ENCODE data around the gene KIRREL3.
A peak's percentile ranks its signal among the peaks of the same experiment; 100 is the strongest.

KIRREL3 gene

GRCh38 chr11:126790550-126791081, 210.0 kb downstream of the KIRREL3 start:
- peak; percentile 41 to 53 for DNase-seq (ENCODE audit: low read depth in 2 of 2)

DNA sequence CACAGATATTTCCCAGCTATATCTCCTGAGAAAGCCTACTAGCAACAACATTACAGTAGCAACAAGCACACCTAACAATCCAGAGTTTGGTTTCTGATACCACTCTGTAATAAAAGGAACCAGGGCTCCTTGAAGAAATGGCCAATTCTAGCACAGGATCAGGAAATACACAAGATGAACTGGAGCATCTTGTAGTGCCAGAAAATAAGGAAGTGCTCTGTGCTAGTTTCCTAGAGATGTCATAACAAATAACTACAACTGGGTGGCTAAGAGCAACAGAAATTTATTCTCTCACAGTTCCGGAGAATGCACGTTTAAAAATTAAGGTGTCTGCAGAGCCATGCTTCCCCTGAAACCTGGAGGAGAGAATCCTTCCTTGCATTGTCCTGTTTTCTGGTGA, 217.8 kb downstream of the KIRREL3 start:
- DNase-seq (ENCODE audit: low read depth in 2 of 2): no peak

DNA sequence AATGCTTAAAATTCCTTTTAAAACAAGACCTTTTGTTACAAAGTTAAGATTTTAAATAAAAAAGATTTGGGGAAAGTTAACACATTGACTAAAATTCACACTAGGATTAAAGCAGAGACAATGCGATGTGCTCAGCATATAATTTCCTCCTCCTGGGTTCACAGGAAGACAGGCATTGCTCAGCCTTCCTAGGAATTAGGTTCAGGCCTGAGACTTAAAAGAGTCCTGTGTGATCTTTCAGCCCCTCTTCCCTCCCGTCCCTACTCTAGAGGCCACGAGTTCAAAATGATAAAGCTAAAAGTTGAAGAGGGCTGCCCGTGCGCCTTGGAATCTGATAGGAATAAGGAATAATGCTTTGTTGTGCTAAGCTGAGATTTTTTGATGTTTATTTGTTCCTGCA, 218.6 kb downstream of the KIRREL3 start:
- DNase-seq (ENCODE audit: low read depth in 2 of 2): no peak

DNA sequence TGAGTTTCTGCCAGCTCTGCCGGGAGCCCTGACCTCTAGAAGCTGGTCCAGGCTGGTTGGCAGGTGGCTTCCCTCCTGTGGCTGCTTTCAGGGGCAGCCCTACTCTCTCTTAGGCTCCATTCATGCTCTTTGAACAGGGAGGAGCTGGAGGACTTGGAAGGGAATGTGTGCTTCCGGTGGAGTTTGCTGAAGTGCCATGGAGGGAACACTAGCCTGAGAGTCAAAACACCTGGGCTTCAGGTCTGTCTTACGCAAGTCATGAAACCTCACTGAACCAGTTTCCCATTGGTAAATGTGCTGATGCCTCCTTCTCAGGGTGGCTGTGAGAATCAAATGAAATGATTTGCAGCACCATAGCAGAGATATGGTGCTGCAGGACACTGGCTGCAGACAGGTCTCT, 224.5 kb downstream of the KIRREL3 start:
- no peak for DNase-seq (ENCODE audit: low read depth in 2 of 2)

DNA sequence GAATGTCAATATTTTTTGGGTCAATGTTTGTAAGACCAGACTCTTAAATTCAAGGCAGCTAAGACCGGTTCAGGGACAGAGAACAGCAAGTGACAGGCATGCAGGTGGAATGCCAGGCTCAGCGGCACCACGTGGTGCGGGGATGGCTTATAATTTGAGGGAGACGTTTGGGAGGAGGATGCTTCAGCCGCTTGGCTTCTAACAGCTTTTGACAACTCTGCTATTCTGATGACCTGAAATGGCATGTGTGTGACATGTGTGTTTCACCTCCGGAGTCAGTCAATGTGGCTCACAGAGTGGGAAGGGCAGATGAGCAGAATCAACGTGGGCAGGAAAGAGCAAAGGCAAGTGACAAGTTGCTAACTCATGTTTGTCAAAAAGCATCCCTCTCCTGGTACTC, 228.3 kb downstream of the KIRREL3 start:
- no peak for DNase-seq (ENCODE audit: low read depth in 2 of 2)

DNA sequence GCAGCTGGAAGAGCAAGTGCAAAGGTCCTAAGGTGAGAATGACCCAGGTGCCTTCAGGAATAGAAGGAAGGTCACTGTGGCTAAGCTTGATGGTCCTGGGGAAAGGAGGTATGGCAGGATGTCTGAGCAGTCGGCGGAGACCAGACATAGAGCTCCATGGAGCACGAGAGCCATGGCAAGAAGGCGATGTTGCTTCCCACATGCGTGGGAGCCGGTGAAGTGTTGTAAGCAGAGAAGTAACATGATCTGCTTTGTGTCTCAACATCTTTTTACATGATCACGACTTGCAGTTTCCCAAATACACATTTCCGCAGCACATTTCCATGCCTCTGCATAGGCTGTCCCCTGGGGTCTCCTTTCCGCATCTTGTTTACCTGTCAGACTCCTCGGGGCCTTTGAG, 231.9 kb downstream of the KIRREL3 start:
- DNase-seq (ENCODE audit: low read depth in 2 of 2): no peak

GRCh38 chr11:126766440-126766839, 234.1 kb downstream of the KIRREL3 start:
- DNase-seq (ENCODE audit: low read depth in 2 of 2): no peak

GRCh38 chr11:126765196-126765595, 235.4 kb downstream of the KIRREL3 start:
- no peak for DNase-seq (ENCODE audit: low read depth in 2 of 2)

GRCh38 chr11:126764231-126764630, 236.3 kb downstream of the KIRREL3 start:
- no peak for DNase-seq (ENCODE audit: low read depth in 2 of 2)

DNA sequence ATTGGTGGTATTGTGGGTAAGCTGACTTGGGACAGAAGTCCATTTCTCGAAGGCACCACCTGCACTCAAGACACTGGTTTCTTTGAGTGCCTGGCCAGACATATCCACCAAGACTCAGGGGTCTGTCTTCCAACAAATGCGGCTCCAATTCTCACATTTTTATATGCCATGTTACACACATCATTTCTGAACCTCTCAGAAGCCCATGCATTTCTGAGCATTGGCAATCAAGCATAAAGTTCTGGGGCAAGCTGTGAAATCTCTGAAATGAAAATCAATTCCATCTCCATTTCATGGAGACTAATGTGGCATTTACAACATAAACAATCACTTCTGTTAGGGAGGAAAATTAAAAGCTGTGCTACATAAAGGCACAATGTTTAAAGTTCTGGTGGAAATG, 243.7 kb downstream of the KIRREL3 start:
- DNase-seq (ENCODE audit: low read depth in 2 of 2): no peak

- no peak for DNase-seq (ENCODE audit: low read depth in 2 of 2)
Measured at GRCh38 chr11:126756421-126756820, 244.1 kb downstream of the KIRREL3 start.

- no peak for DNase-seq (ENCODE audit: low read depth in 2 of 2)
Measured at GRCh38 chr11:126755526-126755925, 245.0 kb downstream of the KIRREL3 start.

DNA sequence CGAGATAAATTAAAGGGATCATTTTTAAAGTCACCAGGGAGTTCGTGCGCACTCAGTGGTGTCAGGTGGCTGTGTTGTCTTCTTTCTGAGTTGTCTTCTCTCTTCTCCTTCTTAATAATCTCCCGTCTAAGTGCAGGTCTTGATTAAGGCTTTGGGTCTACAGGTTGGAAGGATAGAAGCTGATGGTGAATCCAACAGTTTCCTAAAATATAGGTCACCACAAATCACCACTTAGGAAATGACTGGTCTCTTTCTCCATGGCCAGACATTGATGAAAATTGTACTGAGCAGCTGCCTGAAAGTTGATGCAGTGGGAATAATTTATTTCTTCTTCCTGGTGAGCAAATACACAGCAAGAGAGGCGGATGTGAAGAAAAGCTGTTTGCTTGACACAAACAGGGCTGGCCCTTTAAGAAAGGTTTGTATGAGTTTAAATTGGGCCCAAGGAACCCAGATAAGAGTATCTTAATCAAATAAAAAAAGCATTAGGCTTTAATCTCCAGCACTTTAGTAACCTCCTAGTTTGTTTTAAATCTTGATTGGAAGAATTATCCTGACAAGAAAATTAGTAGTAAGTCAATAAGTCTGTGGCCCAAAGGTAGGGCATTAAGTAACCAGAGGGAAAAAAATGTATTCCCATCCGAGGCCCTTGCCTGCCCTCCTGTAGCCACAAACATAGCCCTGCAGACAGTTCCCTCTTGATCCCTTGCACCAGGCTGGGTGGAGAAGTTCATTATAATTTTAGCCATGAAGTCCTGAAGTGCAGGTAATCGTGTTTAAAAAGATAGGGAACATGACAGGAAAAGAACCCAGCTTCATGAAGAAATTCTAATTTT, 245.8 kb downstream of the KIRREL3 start:
- no peak for DNase-seq (ENCODE audit: low read depth in 2 of 2)

GRCh38 chr11:126753990-126754389, 246.6 kb downstream of the KIRREL3 start:
- DNase-seq (ENCODE audit: low read depth in 2 of 2): no peak

DNA sequence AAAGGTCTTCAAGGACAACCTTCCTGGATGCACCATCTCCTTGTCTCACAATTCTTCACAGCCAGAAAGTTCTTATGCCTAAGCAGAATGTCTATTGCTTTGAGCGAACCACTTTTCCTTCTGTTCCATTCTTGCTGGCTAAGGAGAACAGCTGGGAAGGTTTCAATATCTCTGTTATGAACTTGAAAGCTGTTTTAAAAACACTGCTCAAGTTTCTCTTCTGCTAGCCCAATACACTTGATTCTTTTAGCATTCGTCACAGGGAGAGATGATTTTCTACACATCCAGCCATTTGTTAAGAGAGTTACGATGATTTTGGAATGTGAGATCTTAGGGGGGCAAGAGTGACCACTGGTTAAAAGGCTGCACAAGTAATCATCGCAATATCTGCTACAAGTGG, 249.3 kb downstream of the KIRREL3 start:
- DNase-seq (ENCODE audit: low read depth in 2 of 2): no peak

DNA sequence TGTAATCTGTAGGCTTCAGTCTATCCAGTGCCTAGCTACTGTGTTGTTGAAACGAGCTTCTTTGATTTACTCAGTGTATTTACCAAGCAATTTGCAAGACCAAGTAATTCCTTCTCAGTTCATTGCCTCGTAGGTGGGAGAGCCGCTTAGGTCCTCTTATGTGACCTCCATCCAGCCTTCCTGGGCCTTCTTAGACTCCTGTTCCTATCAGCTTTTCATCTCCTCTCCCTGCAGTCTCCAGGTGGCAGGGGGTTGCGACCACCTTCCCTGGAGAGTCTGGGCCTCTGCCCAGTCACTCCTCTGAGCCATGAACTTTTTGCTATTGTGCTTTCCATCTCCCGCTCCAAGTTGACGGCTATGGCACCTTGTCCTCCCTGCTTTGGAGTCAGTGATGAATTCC, 251.8 kb downstream of the KIRREL3 start:
- DNase-seq (ENCODE audit: low read depth in 2 of 2): no peak

- no peak for DNase-seq (ENCODE audit: low read depth in 2 of 2)
Measured at GRCh38 chr11:126748100-126748791, 252.3 kb downstream of the KIRREL3 start.

GRCh38 chr11:126747315-126747714, 253.3 kb downstream of the KIRREL3 start:
- DNase-seq (ENCODE audit: low read depth in 2 of 2): no peak

GRCh38 chr11:126746443-126746842, 254.1 kb downstream of the KIRREL3 start:
- no peak for DNase-seq (ENCODE audit: low read depth in 2 of 2)

DNA sequence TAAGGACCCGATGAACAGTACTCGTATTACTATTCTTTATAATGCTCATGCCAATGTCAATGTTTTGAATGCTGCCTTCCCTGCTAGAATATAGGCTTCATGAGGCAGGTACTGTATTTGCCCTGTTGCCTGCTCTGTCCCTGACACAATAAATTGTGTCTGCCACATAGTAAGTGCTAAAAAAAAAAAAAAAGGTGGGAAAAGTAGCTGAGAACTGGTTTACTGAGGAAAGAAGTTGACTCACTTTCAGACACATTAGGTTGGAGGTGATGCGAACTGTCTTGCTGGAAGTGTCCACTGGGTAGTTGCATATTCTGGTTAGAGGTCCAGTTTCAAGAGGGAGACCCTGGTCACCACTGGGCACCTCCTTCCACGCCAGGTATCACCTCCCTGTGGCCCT, 255.9 kb downstream of the KIRREL3 start:
- no peak for DNase-seq (ENCODE audit: low read depth in 2 of 2)

GRCh38 chr11:126743628-126744027, 256.9 kb downstream of the KIRREL3 start:
- DNase-seq (ENCODE audit: low read depth in 2 of 2): peak in 1 of 2 experiments; percentile 4

DNA sequence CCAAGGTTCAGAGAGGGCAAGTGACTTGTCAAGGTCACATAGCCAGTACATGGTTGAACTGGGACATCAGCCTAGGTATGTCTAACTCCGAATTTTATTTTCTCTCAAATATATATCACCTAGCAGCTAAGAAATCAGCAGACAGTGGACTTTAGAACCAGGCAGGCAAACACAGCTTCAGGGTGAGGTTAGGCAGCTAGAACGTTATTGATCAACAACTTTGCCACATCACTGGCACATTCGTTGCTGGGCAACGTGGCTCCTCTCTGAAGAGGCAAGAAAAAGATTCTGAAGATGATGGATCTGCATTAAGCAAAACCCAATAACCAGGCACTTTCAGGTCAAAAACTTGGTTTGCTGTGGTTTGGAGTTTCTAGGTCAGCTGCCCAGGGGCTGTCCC, 258.0 kb downstream of the KIRREL3 start:
- DNase-seq (ENCODE audit: low read depth in 2 of 2): no peak

GRCh38 chr11:126740846-126741245, 259.7 kb downstream of the KIRREL3 start:
- no peak for DNase-seq (ENCODE audit: low read depth in 2 of 2)

All from fibroblast of skin of left biceps (primary cell).